Glutamatergic neuron (in vitro differentiated cells): Measurements from ENCODE around the gene GPRC5B. TPM values are rescaled to one million over a fixed set of nuclear protein-coding genes. Genes with fewer than 3 reads are reported as not detected.

Experiments
- DNase-seq: peaks from one replicate; pipeline ENCODE4 v3.0.0; 2022
- H3K27ac Mint-ChIP-seq: one replicate; pipeline ENCODE4 v1.8.0; 2020; ENCODE audit warnings: mild to moderate bottlenecking, mixed read lengths, inconsistent platforms; ENCODE audit not compliant: unreplicated experiment
- H3K27me3 Mint-ChIP-seq: one replicate; pipeline ENCODE4 v1.8.0; 2020; ENCODE audit warnings: mild to moderate bottlenecking, moderate library complexity, mixed read lengths, inconsistent platforms; ENCODE audit not compliant: unreplicated experiment
- H3K36me3 Mint-ChIP-seq: one replicate; pipeline ENCODE4 v1.8.0; 2020; ENCODE audit warnings: mild to moderate bottlenecking, mixed read lengths, inconsistent platforms; ENCODE audit not compliant: unreplicated experiment
- H3K4me1 Mint-ChIP-seq: one replicate; pipeline ENCODE4 v1.8.0; 2020; ENCODE audit warnings: mild to moderate bottlenecking, low read depth, mixed read lengths, inconsistent platforms; ENCODE audit not compliant: unreplicated experiment
- H3K4me3 Mint-ChIP-seq: one replicate; pipeline ENCODE4 v1.8.0; 2020; ENCODE audit warnings: mild to moderate bottlenecking, mixed read lengths, inconsistent platforms; ENCODE audit not compliant: unreplicated experiment
- H3K9me3 Mint-ChIP-seq: one replicate; pipeline ENCODE4 v1.8.0; 2020; ENCODE audit warnings: mild to moderate bottlenecking, moderate library complexity, mixed read lengths, inconsistent platforms; ENCODE audit not compliant: unreplicated experiment
- CTCF ChIP-seq: fragments of 200-600 bp; sonication (generic); IDR thresholded peaks from one replicate; pipeline ENCODE4 v1.5.0; 2021; ENCODE audit not compliant: partially characterized antibody, unreplicated experiment
- total RNA-seq: library from RNA; stranded (reverse); fragmentation: NEBNext Ultra II Directional; extraction: Animal tissue kit (Norgen Biotek cat#: 25700); gene quantifications from one replicate; pipeline ENCODE4 v1.2.1, GENCODE V29; 2021; ENCODE audit not compliant: unreplicated experiment

GPRC5B gene
- total RNA-seq, 1 donor from 2014 or later, result 8.7 TPM

GRCh38 chr16:19810817-19811731 lies 73.6 kb downstream of the GPRC5B start:
- TF ChIP-seq CTCF, result no peak
- Mint-ChIP-seq H3K27ac (no peak overlapping the region), H3K4me3 (no peak overlapping the region), H3K9me3 (peaks cover 7% of the 10 kb centered on the region), H3K27me3 (no peaks in the 10 kb centered on the region), H3K36me3 (peaks cover 8% of the 10 kb centered on the region), H3K4me1 (no peaks in the 10 kb centered on the region)
- no peak for DNase-seq

GRCh38 chr16:19809693-19810092 lies 75.0 kb downstream of the GPRC5B start:
- no peak overlapping the region for H3K27ac Mint-ChIP-seq
- no peak for TF ChIP-seq CTCF
- H3K9me3 Mint-ChIP-seq, result peaks cover 10% of the 10 kb centered on the region

GRCh38 chr16:19809121-19809635 lies 75.5 kb downstream of the GPRC5B start:
- Mint-ChIP-seq H3K4me3 (no peak overlapping the region), H3K9me3 (peaks cover 10% of the 10 kb centered on the region), H3K27me3 (peaks cover 2% of the 10 kb centered on the region), H3K36me3 (peaks cover 25% of the 10 kb centered on the region), H3K27ac (no peak overlapping the region), H3K4me1 (no peaks in the 10 kb centered on the region)
- no peak for TF ChIP-seq CTCF
- DNase-seq, result no peak

More at GRCh38 chr16:19809693-19810092, 75.0 kb downstream of the GPRC5B start:
- H3K4me1 Mint-ChIP-seq, result no peaks in the 10 kb centered on the region
- peaks cover 22% of the 10 kb centered on the region for H3K36me3 Mint-ChIP-seq
- no peak overlapping the region for H3K4me3 Mint-ChIP-seq
- DNase-seq, result no peak
- H3K27me3 Mint-ChIP-seq, result peaks cover 2% of the 10 kb centered on the region

- no peaks in the 10 kb centered on the region for H3K4me1 Mint-ChIP-seq
- peaks cover 5% of the 10 kb centered on the region for H3K9me3 Mint-ChIP-seq
- H3K27ac Mint-ChIP-seq, result no peak overlapping the region
- H3K4me3 Mint-ChIP-seq, result no peak overlapping the region
- peaks cover 2% of the 10 kb centered on the region for H3K27me3 Mint-ChIP-seq
- no peak for TF ChIP-seq CTCF
- peaks cover 21% of the 10 kb centered on the region for H3K36me3 Mint-ChIP-seq
- no peak for DNase-seq
Measured at GRCh38 chr16:19808061-19808641, 76.5 kb downstream of the GPRC5B start.

Other genes with a start within 250 kb of the GPRC5B start
- gene KNOP1, start 166.6 kb downstream of the GPRC5B start, total RNA-seq, result 25.6 TPM
- gene IQCK, start 166.6 kb downstream of the GPRC5B start, total RNA-seq, result 5.1 TPM
- not detected for gene GPR139, start 189.0 kb upstream of the GPRC5B start, total RNA-seq